Activated CD4-positive, alpha-beta memory T cell treated with anti-CD3 and anti-CD28 coated beads for 36 hours (primary cell): ENCODE results near the gene PPP1R14C. TPM values are rescaled to one million over a fixed set of nuclear protein-coding genes. Genes with fewer than 3 reads are reported as not detected.
A peak's percentile ranks its signal among the peaks of the same experiment; 100 is the strongest.

Experiments
- CTCF ChIA-PET: fragments of 350-600 bp; sonication (Branson Sonifier 250); formaldehyde crosslinking; loops from one replicate; lab custom pipeline; 2021; ENCODE audit warnings: antibody characterized with exemption, inconsistent platforms; lab: Charles Lee
- POLR2A ChIA-PET: fragments of 350-600 bp; sonication (Branson Sonifier 250); formaldehyde crosslinking; loops from one replicate; lab custom pipeline; 2021; ENCODE audit warnings: antibody characterized with exemption; lab: Charles Lee
- DNase-seq: peaks from one replicate; pipeline ENCODE4 v3.0.0-alpha.2; 2020
- H3K27ac Mint-ChIP-seq: one replicate; pipeline ENCODE4 v1.8.0; 2021; ENCODE audit warnings: mixed read lengths
- H3K27me3 Mint-ChIP-seq: one replicate; pipeline ENCODE4 v1.8.0; 2021; ENCODE audit warnings: mixed read lengths
- H3K36me3 Mint-ChIP-seq: one replicate; pipeline ENCODE4 v1.8.0; 2021; ENCODE audit warnings: mixed read lengths
- H3K4me1 Mint-ChIP-seq: one replicate; pipeline ENCODE4 v1.8.0; 2021; ENCODE audit warnings: low read depth, mixed read lengths
- H3K4me3 Mint-ChIP-seq: one replicate; pipeline ENCODE4 v1.8.0; 2021; ENCODE audit warnings: mild to moderate bottlenecking, mixed read lengths
- H3K9me3 Mint-ChIP-seq: one replicate; pipeline ENCODE4 v1.8.0; 2021; ENCODE audit warnings: mixed read lengths
- intact Hi-C: fragments of 100-400 bp; cut with micrococcal nuclease; formaldehyde crosslinking; loops from one replicate; pipeline ENCODE4 v1.15.1; 2023
- total RNA-seq, 2 experiments: library from RNA; stranded (reverse); gene quantifications; one replicate each; pipeline ENCODE4 v1.2.3, GENCODE V29; 2021

PPP1R14C gene
- total RNA-seq, 2 experiments from 2014 or later, result 0.21 to 0.36 TPM

GRCh38 chr6:150213301-150213700 is 70.5 kb downstream of the PPP1R14C start:
- ChIA-PET POLR2A (no interaction called here), CTCF (no interaction called here)
- peaks cover 11% of the 10 kb centered on the region for H3K27me3 Mint-ChIP-seq
- H3K9me3 Mint-ChIP-seq, result no peaks in the 10 kb centered on the region
- intact Hi-C loops, result no loop called here
- DNase-seq, result no peak
- H3K4me3 Mint-ChIP-seq, result no peak overlapping the region
- no peaks in the 10 kb centered on the region for H3K36me3 Mint-ChIP-seq
- H3K27ac Mint-ChIP-seq, result no peak overlapping the region
- H3K4me1 Mint-ChIP-seq, result no peaks in the 10 kb centered on the region

GRCh38 chr6:150214310-150214709 is 71.5 kb downstream of the PPP1R14C start:
- CTCF ChIA-PET, result no interaction called here
- H3K9me3 Mint-ChIP-seq, result no peaks in the 10 kb centered on the region
- no peaks in the 10 kb centered on the region for H3K36me3 Mint-ChIP-seq
- POLR2A ChIA-PET, result no interaction called here
- peaks cover 13% of the 10 kb centered on the region for H3K27me3 Mint-ChIP-seq
- no peak overlapping the region for H3K27ac Mint-ChIP-seq
- H3K4me1 Mint-ChIP-seq, result no peaks in the 10 kb centered on the region
- intact Hi-C loops, result no loop called here
- H3K4me3 Mint-ChIP-seq, result no peak overlapping the region
- DNase-seq, result no peak

GRCh38 chr6:150220634-150221551 is 78.0 kb downstream of the PPP1R14C start:
- Mint-ChIP-seq H3K9me3 (no peaks in the 10 kb centered on the region), H3K4me1 (no peaks in the 10 kb centered on the region), H3K27ac (no peak overlapping the region), H3K36me3 (no peaks in the 10 kb centered on the region), H3K4me3 (no peak overlapping the region), H3K27me3 (peaks cover 15% of the 10 kb centered on the region)
- intact Hi-C loops, result no loop called here
- ChIA-PET POLR2A (no interaction called here), CTCF (no interaction called here)
- no peak for DNase-seq

- intact Hi-C loops, result no loop called here
- H3K27ac Mint-ChIP-seq, result no peak overlapping the region
- no peak overlapping the region for H3K4me3 Mint-ChIP-seq
- H3K4me1 Mint-ChIP-seq, result no peaks in the 10 kb centered on the region
- ChIA-PET CTCF (no interaction called here), POLR2A (no interaction called here)
- no peaks in the 10 kb centered on the region for H3K9me3 Mint-ChIP-seq
- peaks cover 19% of the 10 kb centered on the region for H3K27me3 Mint-ChIP-seq
- DNase-seq, result no peak
- no peaks in the 10 kb centered on the region for H3K36me3 Mint-ChIP-seq
Observed at GRCh38 chr6:150224820-150225219, 82.0 kb downstream of the PPP1R14C start.

GRCh38 chr6:150227281-150227680 is 84.4 kb downstream of the PPP1R14C start:
- H3K27me3 Mint-ChIP-seq, result peaks cover 21% of the 10 kb centered on the region
- POLR2A ChIA-PET, result no interaction called here
- CTCF ChIA-PET, result interaction anchor here (1.0 to 1.1 kb wide), 2 partner anchors 146 to 168 kb away, joined by 3 read pairs; no protein-coding TSS in a partner anchor

GRCh38 chr6:150228072-150228733 is 85.4 kb downstream of the PPP1R14C start:
- CTCF ChIA-PET, result interaction anchor here (1.0 to 1.1 kb wide), 2 partner anchors 147 to 167 kb away, joined by 3 read pairs; no protein-coding TSS in a partner anchor
- H3K36me3 Mint-ChIP-seq, result peaks cover 3% of the 10 kb centered on the region
- H3K4me3 Mint-ChIP-seq, result no peak overlapping the region
- H3K27me3 Mint-ChIP-seq, result peaks cover 19% of the 10 kb centered on the region
- H3K27ac Mint-ChIP-seq, result no peak overlapping the region
- intact Hi-C loops, result no loop called here
- H3K9me3 Mint-ChIP-seq, result peaks cover 8% of the 10 kb centered on the region
- POLR2A ChIA-PET, result no interaction called here
- DNase-seq, result no peak
- peaks cover 6% of the 10 kb centered on the region for H3K4me1 Mint-ChIP-seq

More at GRCh38 chr6:150227281-150227680, 84.4 kb downstream of the PPP1R14C start:
- H3K4me3 Mint-ChIP-seq, result no peak overlapping the region
- no peaks in the 10 kb centered on the region for H3K4me1 Mint-ChIP-seq
- intact Hi-C loops, result no loop called here
- H3K27ac Mint-ChIP-seq, result no peak overlapping the region
- no peaks in the 10 kb centered on the region for H3K36me3 Mint-ChIP-seq
- no peaks in the 10 kb centered on the region for H3K9me3 Mint-ChIP-seq
- no peak for DNase-seq

GRCh38 chr6:150229436-150230163 is 86.8 kb downstream of the PPP1R14C start:
- intact Hi-C loops, result no loop called here
- H3K9me3 Mint-ChIP-seq, result peaks cover 8% of the 10 kb centered on the region
- H3K27me3 Mint-ChIP-seq, result peaks cover 10% of the 10 kb centered on the region
- H3K4me3 Mint-ChIP-seq, result no peak overlapping the region
- CTCF ChIA-PET, result no interaction called here
- POLR2A ChIA-PET, result no interaction called here
- H3K27ac Mint-ChIP-seq, result no peak overlapping the region
- H3K4me1 Mint-ChIP-seq, result peaks cover 9% of the 10 kb centered on the region
- peaks cover 3% of the 10 kb centered on the region for H3K36me3 Mint-ChIP-seq
- DNase-seq, result peak; percentile 19

- H3K9me3 Mint-ChIP-seq, result peaks cover 8% of the 10 kb centered on the region
- peaks cover 10% of the 10 kb centered on the region for H3K27me3 Mint-ChIP-seq
- H3K4me3 Mint-ChIP-seq, result no peak overlapping the region
- intact Hi-C loops, result no loop called here
- ChIA-PET POLR2A (no interaction called here), CTCF (no interaction called here)
- H3K36me3 Mint-ChIP-seq, result peaks cover 3% of the 10 kb centered on the region
- peaks cover 12% of the 10 kb centered on the region for H3K4me1 Mint-ChIP-seq
- DNase-seq, result no peak
- H3K27ac Mint-ChIP-seq, result no peak overlapping the region
Observed at GRCh38 chr6:150230164-150230561, 87.3 kb downstream of the PPP1R14C start.

- POLR2A ChIA-PET, result no interaction called here
- H3K9me3 Mint-ChIP-seq, result peaks cover 8% of the 10 kb centered on the region
- H3K27ac Mint-ChIP-seq, result no peak overlapping the region
Observed at GRCh38 chr6:150230832-150231524, 88.1 kb downstream of the PPP1R14C start.

GRCh38 chr6:150231525-150231850 is 88.6 kb downstream of the PPP1R14C start:
- peaks cover 25% of the 10 kb centered on the region for H3K4me1 Mint-ChIP-seq
- H3K27ac Mint-ChIP-seq, result no peak overlapping the region
- peaks cover 12% of the 10 kb centered on the region for H3K27me3 Mint-ChIP-seq
- no peak overlapping the region for H3K4me3 Mint-ChIP-seq
- intact Hi-C loops, result no loop called here
- ChIA-PET POLR2A (no interaction called here), CTCF (no interaction called here)
- no peak for DNase-seq
- peaks cover 8% of the 10 kb centered on the region for H3K9me3 Mint-ChIP-seq
- peaks cover 3% of the 10 kb centered on the region for H3K36me3 Mint-ChIP-seq

More at GRCh38 chr6:150230832-150231524, 88.1 kb downstream of the PPP1R14C start:
- Mint-ChIP-seq H3K36me3 (peaks cover 3% of the 10 kb centered on the region), H3K4me3 (no peak overlapping the region), H3K27me3 (peaks cover 10% of the 10 kb centered on the region), H3K4me1 (peaks cover 20% of the 10 kb centered on the region)
- CTCF ChIA-PET, result no interaction called here
- no peak for DNase-seq
- intact Hi-C loops, result no loop called here

GRCh38 chr6:150233843-150234269 is 91.0 kb downstream of the PPP1R14C start:
- ChIA-PET CTCF (no interaction called here), POLR2A (no interaction called here)
- peaks cover 8% of the 10 kb centered on the region for H3K9me3 Mint-ChIP-seq
- no peak overlapping the region for H3K27ac Mint-ChIP-seq
- intact Hi-C loops, result no loop called here
- H3K27me3 Mint-ChIP-seq, result peaks cover 9% of the 10 kb centered on the region
- peaks cover 29% of the 10 kb centered on the region for H3K4me1 Mint-ChIP-seq
- no peak for DNase-seq
- H3K36me3 Mint-ChIP-seq, result peaks cover 3% of the 10 kb centered on the region
- no peak overlapping the region for H3K4me3 Mint-ChIP-seq
